HG02840 (cell line): ENCODE data around the gene KRT85.

Experiments used
- ATAC-seq: cut with Tn5 transposase; IDR thresholded peaks from one replicate; pipeline ENCODE4 v1.9.1; 2021; ENCODE audit warnings: mild to moderate bottlenecking, moderate library complexity, moderate number of reproducible peaks; ENCODE audit not compliant: unreplicated experiment, low FRiP score

Gene KRT85

GRCh38 chr12:52311285-52311648 is 56.0 kb downstream of the KRT85 start:
- no peak for ATAC-seq

- ATAC-seq: no peak
These were observed 56.5 kb downstream of the KRT85 start for GRCh38 chr12:52310622-52311284.
